CD8-positive, alpha-beta memory T cell (primary cell): ENCODE results near the gene SCRN2. TPM values are rescaled to one million over a fixed set of nuclear protein-coding genes. Genes with fewer than 3 reads are reported as not detected.

Source experiments
- CTCF ChIA-PET: fragments of 350-600 bp; sonication (Branson Sonifier 250); formaldehyde crosslinking; loops from one replicate; lab custom pipeline; 2021; ENCODE audit warnings: antibody characterized with exemption; lab: Charles Lee
- POLR2A ChIA-PET: fragments of 350-600 bp; sonication (Branson Sonifier 250); formaldehyde crosslinking; loops from one replicate; lab custom pipeline; 2021; ENCODE audit warnings: antibody characterized with exemption; lab: Charles Lee
- DNase-seq, 5 donors: peaks; one replicate each; pipeline versions ENCODE4 v3.0.0 to v3.0.0-alpha.2; 2020 to 2022; ENCODE audit warnings: mixed read lengths in 1 of 5
- H3K27ac ChIP-seq: one replicate; pipeline ENCODE4 v1.7.0; 2013; ENCODE audit warnings: low read depth, mild to moderate bottlenecking, low read length, moderate library complexity
- H3K27me3 ChIP-seq: 2 replicates; pipeline ENCODE4 v1.7.0; 2013; ENCODE audit warnings: low read length, mild to moderate bottlenecking; ENCODE audit not compliant: insufficient read depth, poor library complexity, severe bottlenecking
- H3K36me3 ChIP-seq: 2 replicates; pipeline ENCODE4 v1.7.0; 2013; ENCODE audit warnings: mild to moderate bottlenecking, low read length, moderate library complexity; ENCODE audit not compliant: insufficient read depth
- H3K4me1 ChIP-seq: 2 replicates; pipeline ENCODE4 v1.7.0; 2013; ENCODE audit warnings: mild to moderate bottlenecking, low read length, moderate library complexity; ENCODE audit not compliant: insufficient read depth
- H3K4me3 ChIP-seq: 2 replicates; pipeline ENCODE4 v1.7.0; 2013; ENCODE audit warnings: mild to moderate bottlenecking, low read length
- H3K9me3 ChIP-seq: 2 replicates; pipeline ENCODE4 v1.7.0; 2013; ENCODE audit warnings: mild to moderate bottlenecking, low read length
- H3K27ac Mint-ChIP-seq, 8 donors: one replicate each; pipeline ENCODE4 v1.8.0; 2020 to 2021; ENCODE audit warnings: mixed read lengths in 8 of 8, mild to moderate bottlenecking in 6 of 8, inconsistent platforms in 3 of 8, moderate library complexity in 3 of 8
- H3K27me3 Mint-ChIP-seq, 2 donors: one replicate each; pipeline ENCODE4 v1.8.0; 2020 to 2021; ENCODE audit warnings: mixed read lengths in 2 of 2, mild to moderate bottlenecking in 1 of 2, moderate library complexity in 1 of 2
- H3K36me3 Mint-ChIP-seq, 3 donors: one replicate each; pipeline ENCODE4 v1.8.0; 2020 to 2021; ENCODE audit warnings: mixed read lengths in 3 of 3, inconsistent platforms in 1 of 3, mild to moderate bottlenecking in 1 of 3
- H3K4me1 Mint-ChIP-seq, 3 donors: one replicate each; pipeline ENCODE4 v1.8.0; 2020 to 2021; ENCODE audit warnings: mixed read lengths in 3 of 3, inconsistent platforms in 1 of 3, mild to moderate bottlenecking in 1 of 3
- H3K4me3 Mint-ChIP-seq, 7 donors: one replicate each; pipeline ENCODE4 v1.8.0; 2020 to 2021; ENCODE audit warnings: mixed read lengths in 7 of 7, mild to moderate bottlenecking in 6 of 7, moderate library complexity in 4 of 7, inconsistent platforms in 2 of 7
- H3K9me3 Mint-ChIP-seq, 5 donors: one replicate each; pipeline ENCODE4 v1.8.0; 2020 to 2022; ENCODE audit warnings: mixed read lengths in 5 of 5, mild to moderate bottlenecking in 3 of 5, moderate library complexity in 2 of 5, inconsistent platforms in 1 of 5
- polyA plus RNA-seq: library from polyadenylated mRNA; unstranded; fragments of 300-500 nt; fragmentation: Illumina TruSeq; gene quantifications from one replicate; pipeline ENCODE4 v1.2.3, GENCODE V29; 2021
- total RNA-seq, 2 experiments: library from RNA; stranded (reverse); gene quantifications; one replicate each; pipeline ENCODE4 v1.2.3, GENCODE V29; 2021

The SCRN2 gene
- total and polyA plus RNA-seq, 3 experiments from 2014 or later = 17.2 to 18.0 (median 17.3) TPM

- H3K4me1 Mint-ChIP-seq = peaks cover 9 to 16% (median 15%) of the 10 kb centered on the region in 3 donors
- Histone ChIP-seq H3K36me3 (no peaks in the 10 kb centered on the region), H3K27ac (no peak overlapping the region), H3K27me3 (peaks cover 18% of the 10 kb centered on the region), H3K9me3 (no peaks in the 10 kb centered on the region), H3K4me1 (peaks cover 5% of the 10 kb centered on the region), H3K4me3 (no peak overlapping the region)
- peaks cover 0 to 3% (median 0%) of the 10 kb centered on the region in 5 donors for H3K9me3 Mint-ChIP-seq
- H3K36me3 Mint-ChIP-seq = no peaks in the 10 kb centered on the region
- peaks cover 47 to 68% of the 10 kb centered on the region in 2 donors for H3K27me3 Mint-ChIP-seq
- CTCF ChIA-PET = interaction anchor here (1.2 kb wide), 1 partner anchor 59 kb away, joined by 3 read pairs; the partner anchor contains the start of gene TBX21
- POLR2A ChIA-PET = no interaction called here
- no peak overlapping the region for H3K27ac Mint-ChIP-seq
- H3K4me3 Mint-ChIP-seq = no peak overlapping the region
- no peak for DNase-seq
These were observed 48.6 kb downstream of the SCRN2 start for GRCh38 chr17:47792457-47792856.

GRCh38 chr17:47791025-47791424, 50.0 kb downstream of the SCRN2 start:
- Mint-ChIP-seq H3K9me3 (peaks cover 0 to 3% (median 0%) of the 10 kb centered on the region in 5 donors), H3K27me3 (peaks cover 47 to 65% of the 10 kb centered on the region in 2 donors), H3K27ac (no peak overlapping the region), H3K4me1 (peaks cover 9 to 16% (median 15%) of the 10 kb centered on the region in 3 donors), H3K36me3 (no peaks in the 10 kb centered on the region), H3K4me3 (peak overlapping the region in 2 of 7 donors; percentile 58 to 73)
- H3K4me1 ChIP-seq = peaks cover 5% of the 10 kb centered on the region
- peaks cover 18% of the 10 kb centered on the region for H3K27me3 ChIP-seq
- no peak overlapping the region for H3K27ac ChIP-seq
- POLR2A ChIA-PET = interaction anchor here (0.6 kb wide), 1 partner anchor 119 kb away, joined by 3 read pairs; no protein-coding TSS in a partner anchor
- H3K36me3 ChIP-seq = no peaks in the 10 kb centered on the region
- no peak overlapping the region for H3K4me3 ChIP-seq
- DNase-seq = no peak
- CTCF ChIA-PET = interaction anchor here (1.2 to 2.1 kb wide), 2 partner anchors 11 to 91 kb away, joined by 3 to 10 read pairs; no protein-coding TSS in a partner anchor
- no peaks in the 10 kb centered on the region for H3K9me3 ChIP-seq

- Histone ChIP-seq H3K27ac (no peak overlapping the region), H3K36me3 (no peaks in the 10 kb centered on the region), H3K9me3 (no peaks in the 10 kb centered on the region), H3K27me3 (peaks cover 18% of the 10 kb centered on the region), H3K4me1 (peaks cover 5% of the 10 kb centered on the region), H3K4me3 (peak overlapping the region; percentile 41)
- DNase-seq = peak; percentile 25 to 71 (median 43)
- no peak overlapping the region for H3K27ac Mint-ChIP-seq
- H3K4me1 Mint-ChIP-seq = peaks cover 9 to 16% (median 15%) of the 10 kb centered on the region in 3 donors
- H3K4me3 Mint-ChIP-seq = peak overlapping the region; percentile 49 to 89 (median 78)
- H3K27me3 Mint-ChIP-seq = peaks cover 43 to 60% of the 10 kb centered on the region in 2 donors
- ChIA-PET POLR2A (interaction anchor here (0.8 kb wide), 1 partner anchor 57 kb away, joined by 4 read pairs; the partner anchor contains the start of gene TBX21), CTCF (interaction anchor here (0.7 to 2.1 kb wide), 9 partner anchors 57 to 128 kb away, joined by 3 to 10 read pairs (median 4); partner anchors contain the start of genes TBKBP1 and TBX21)
- H3K36me3 Mint-ChIP-seq = no peaks in the 10 kb centered on the region
- H3K9me3 Mint-ChIP-seq = peaks cover 0 to 3% (median 0%) of the 10 kb centered on the region in 5 donors
These were observed 51.2 kb downstream of the SCRN2 start for GRCh38 chr17:47789611-47790561.

Other genes starting within 250 kb of the SCRN2 start
- gene KPNB1, start 191.4 kb downstream of the SCRN2 start, total RNA-seq = 100 to 1,000 TPM; 907 to 915 TPM
- gene KPNB1, start 191.4 kb downstream of the SCRN2 start, polyA plus RNA-seq = 35.9 TPM
- 1 to 10 TPM; 6.6 to 6.7 TPM for gene TBKBP1, start 147.1 kb downstream of the SCRN2 start, total RNA-seq
- gene TBKBP1, start 147.1 kb downstream of the SCRN2 start, polyA plus RNA-seq = 1.8 TPM
- 10 to 100 TPM; 37.8 to 39.8 TPM for gene TBX21, start 108.0 kb downstream of the SCRN2 start, total RNA-seq
- gene TBX21, start 108.0 kb downstream of the SCRN2 start, polyA plus RNA-seq = 59.6 TPM
- gene OSBPL7, start 19.5 kb downstream of the SCRN2 start, total RNA-seq = 10 to 100 TPM; 16.9 to 17.5 TPM
- 11.0 TPM for gene OSBPL7, start 19.5 kb downstream of the SCRN2 start, polyA plus RNA-seq
- 10 to 100 TPM; 67.0 to 67.7 TPM for gene MRPL10, start 9.7 kb downstream of the SCRN2 start, total RNA-seq
- 59.8 TPM for gene MRPL10, start 9.7 kb downstream of the SCRN2 start, polyA plus RNA-seq
- gene LRRC46, start 9.6 kb downstream of the SCRN2 start, total RNA-seq = under 1 TPM; 0.49 to 0.83 TPM
- gene LRRC46, start 9.6 kb downstream of the SCRN2 start, polyA plus RNA-seq = 0.28 TPM
- under 1 TPM; 0.07 to 0.09 TPM for gene SP6, start 9.9 kb upstream of the SCRN2 start, total RNA-seq
- 0.59 TPM for gene SP6, start 9.9 kb upstream of the SCRN2 start, polyA plus RNA-seq
- gene SP2, start 55.0 kb upstream of the SCRN2 start, total RNA-seq = 10 to 100 TPM; 21.5 to 22.1 TPM
- gene SP2, start 55.0 kb upstream of the SCRN2 start, polyA plus RNA-seq = 13.4 TPM
- gene PNPO, start 100.3 kb upstream of the SCRN2 start, total RNA-seq = 10 to 100 TPM; 55.5 to 57.7 TPM
- gene PNPO, start 100.3 kb upstream of the SCRN2 start, polyA plus RNA-seq = 20.3 TPM
- not detected for gene PRR15L, start 116.6 kb upstream of the SCRN2 start, total RNA-seq
- gene PRR15L, start 116.6 kb upstream of the SCRN2 start, polyA plus RNA-seq = not detected
- gene CDK5RAP3, start 129.8 kb upstream of the SCRN2 start, total RNA-seq = 100 to 1,000 TPM; 178 to 184 TPM
- gene CDK5RAP3, start 129.8 kb upstream of the SCRN2 start, polyA plus RNA-seq = 81.3 TPM
- 1 to 10 TPM; 7.6 to 8.3 TPM for gene COPZ2, start 196.5 kb upstream of the SCRN2 start, total RNA-seq
- gene COPZ2, start 196.5 kb upstream of the SCRN2 start, polyA plus RNA-seq = 3.3 TPM
- 10 to 100 TPM; 94.5 to 98.4 TPM for gene NFE2L1, start 207.1 kb upstream of the SCRN2 start, total RNA-seq
- 13.1 TPM for gene NFE2L1, start 207.1 kb upstream of the SCRN2 start, polyA plus RNA-seq